Upper lobe of left lung (tissue), 6 donors: ENCODE results near the gene NREP. TPM values are rescaled to one million over a fixed set of nuclear protein-coding genes. Genes with fewer than 3 reads are reported as not detected.

Experiments used
- ATAC-seq, 2 donors: fragments of 200-7000 bp; cut with Tn5 transposase; one replicate each; pipeline ENCODE4 v1.9.1; 2022; ENCODE audit warnings: mild to moderate bottlenecking in 2 of 2, moderate library complexity in 2 of 2; ENCODE audit not compliant: low FRiP score in 2 of 2
- DNase-seq, 2 donors: peaks; one replicate each; pipeline ENCODE4 v3.0.0-alpha.2; 2019 to 2020
- H3K27ac ChIP-seq, 4 donors: fragments of 200-600 bp; sonication (generic); one replicate each; pipeline ENCODE4 v1.5.1; 2016 to 2019
- H3K27me3 ChIP-seq, 4 donors: fragments of 200-600 bp; sonication (generic); one replicate each; pipeline ENCODE4 v1.5.1; 2017 to 2019
- H3K36me3 ChIP-seq, 4 donors: fragments of 200-600 bp; sonication (generic); one replicate each; pipeline ENCODE4 v1.5.1; 2016 to 2019
- H3K4me1 ChIP-seq, 4 donors: fragments of 200-600 bp; sonication (generic); one replicate each; pipeline ENCODE4 v1.5.1; 2018 to 2019
- H3K4me3 ChIP-seq, 4 donors: fragments of 200-600 bp; sonication (generic); one replicate each; pipeline ENCODE4 v1.5.1; 2017 to 2019; ENCODE audit warnings: mild to moderate bottlenecking in 2 of 4, moderate library complexity in 1 of 4
- H3K9me3 ChIP-seq, 4 donors: fragments of 200-600 bp; sonication (generic); one replicate each; pipeline ENCODE4 v1.5.1; 2018 to 2019
- EP300 ChIP-seq, 4 donors: sonication (generic); formaldehyde crosslinking; IDR thresholded peaks; one replicate each; pipeline ENCODE4 v1.5.1; 2017; ENCODE audit warnings: antibody characterized with exemption in 4 of 4, control low read depth in 2 of 4
- POLR2A ChIP-seq, 4 donors: fragments of 450-650 bp; IDR thresholded peaks; one replicate each; pipeline ENCODE4 v1.5.1; 2016 to 2017; ENCODE audit warnings: antibody characterized with exemption in 4 of 4, mild to moderate bottlenecking in 2 of 4
- POLR2AphosphoS5 ChIP-seq, 2 donors: sonication (generic); formaldehyde crosslinking; IDR thresholded peaks; one replicate each; pipeline ENCODE4 v1.5.1; 2017; ENCODE audit warnings: antibody characterized with exemption in 2 of 2
- WGBS, 2 donors: methylation state at CpG; one replicate each; pipeline ENCODE4 v1.1.5; 2017 to 2018; 5-methylcytosine and 5-hydroxymethylcytosine counted together
- total RNA-seq, 6 donors: library from RNA; depleted of rRNA in 4 of 6; stranded (reverse); fragments of >200 nt in 4 of 6; gene quantifications; one replicate each; pipeline versions ENCODE4 v1.1.0 to v1.2.1, GENCODE V29; 2016 to 2021
- TF ChIP-seq, protein P1 (sequence below), 6 experiments: fragments of 450-650 bp in 4 of 6; fragments of 200-600 bp in 2 of 6; sonication (generic) in 2 of 6; IDR thresholded peaks; one replicate each; pipeline ENCODE4 v1.5.1; 2016 to 2019; ENCODE audit warnings: antibody characterized with exemption in 6 of 6
- donor health status: DM: no; HTN: no; CAD: no; lungs with moderate emphysema.
- donor health status: DM: no; HTN: yes; CAD: no; lungs with severe emphysema.

Gene NREP
- total RNA-seq, 6 donors from 2014 or later = 5.0 to 17.9 (median 12.5) TPM

DNA sequence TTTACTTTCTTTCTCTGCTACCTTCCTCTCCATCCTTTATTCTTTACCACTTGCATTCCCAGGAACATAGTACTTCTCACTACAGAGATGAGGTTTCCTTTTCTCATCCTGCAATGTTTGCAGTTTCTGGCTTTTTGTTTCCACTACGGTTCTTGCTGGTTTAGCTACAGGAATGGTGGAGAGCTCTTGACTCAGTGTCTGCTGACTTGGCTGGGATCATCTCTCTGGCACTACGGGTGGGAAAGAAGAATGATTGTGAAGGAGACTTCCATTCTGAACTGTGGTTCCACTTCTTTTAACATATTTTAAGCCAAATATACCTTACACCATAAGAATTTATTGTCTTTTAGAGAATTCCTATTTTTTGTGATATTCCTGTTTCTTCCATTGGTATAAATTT lies 65.1 kb downstream of the NREP start:
- no peaks in the 10 kb centered on the region for H3K27me3 ChIP-seq
- no peak overlapping the region for H3K4me3 ChIP-seq
- H3K27ac ChIP-seq = no peak overlapping the region
- TF ChIP-seq POLR2AphosphoS5 (IDR thresholded peaks at IDR 0.05) (no peak), POLR2A (IDR thresholded peaks at IDR 0.05) (no peak), EP300 (IDR thresholded peaks at IDR 0.05) (no peak)
- TF ChIP-seq, protein P1, sequence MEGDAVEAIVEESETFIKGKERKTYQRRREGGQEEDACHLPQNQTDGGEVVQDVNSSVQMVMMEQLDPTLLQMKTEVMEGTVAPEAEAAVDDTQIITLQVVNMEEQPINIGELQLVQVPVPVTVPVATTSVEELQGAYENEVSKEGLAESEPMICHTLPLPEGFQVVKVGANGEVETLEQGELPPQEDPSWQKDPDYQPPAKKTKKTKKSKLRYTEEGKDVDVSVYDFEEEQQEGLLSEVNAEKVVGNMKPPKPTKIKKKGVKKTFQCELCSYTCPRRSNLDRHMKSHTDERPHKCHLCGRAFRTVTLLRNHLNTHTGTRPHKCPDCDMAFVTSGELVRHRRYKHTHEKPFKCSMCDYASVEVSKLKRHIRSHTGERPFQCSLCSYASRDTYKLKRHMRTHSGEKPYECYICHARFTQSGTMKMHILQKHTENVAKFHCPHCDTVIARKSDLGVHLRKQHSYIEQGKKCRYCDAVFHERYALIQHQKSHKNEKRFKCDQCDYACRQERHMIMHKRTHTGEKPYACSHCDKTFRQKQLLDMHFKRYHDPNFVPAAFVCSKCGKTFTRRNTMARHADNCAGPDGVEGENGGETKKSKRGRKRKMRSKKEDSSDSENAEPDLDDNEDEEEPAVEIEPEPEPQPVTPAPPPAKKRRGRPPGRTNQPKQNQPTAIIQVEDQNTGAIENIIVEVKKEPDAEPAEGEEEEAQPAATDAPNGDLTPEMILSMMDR (IDR thresholded peaks at IDR 0.05) = no peak
- no peak for ATAC-seq
- 76 to 77% methylated on average over 2 of the region's 2 CpGs for WGBS, 2 donors
- H3K9me3 ChIP-seq = no peaks in the 10 kb centered on the region
- H3K36me3 ChIP-seq = no peaks in the 10 kb centered on the region
- H3K4me1 ChIP-seq = peaks cover 0 to under 1% (median under 1%) of the 10 kb centered on the region in 4 donors
- DNase-seq = no peak

DNA sequence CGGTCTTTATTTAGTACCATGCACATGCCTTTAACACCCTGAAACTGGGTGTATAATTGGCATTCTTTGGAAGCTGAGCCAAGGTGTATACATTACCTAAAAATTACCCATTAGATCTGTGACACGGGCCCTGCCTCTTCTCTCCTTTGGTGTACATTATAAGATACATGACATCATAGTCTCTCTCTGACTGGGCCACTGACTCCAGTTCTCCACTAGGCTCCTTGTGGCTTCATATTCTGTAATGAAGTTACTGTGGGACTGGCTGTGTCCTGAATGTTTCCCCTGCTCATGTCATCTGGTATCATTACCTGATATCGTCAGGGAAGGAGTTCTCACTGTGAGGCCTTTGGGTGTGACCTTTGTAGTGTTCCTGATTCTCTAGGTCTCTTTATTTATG lies 65.5 kb downstream of the NREP start:
- H3K4me3 ChIP-seq = no peak overlapping the region
- no peak for ATAC-seq

DNA sequence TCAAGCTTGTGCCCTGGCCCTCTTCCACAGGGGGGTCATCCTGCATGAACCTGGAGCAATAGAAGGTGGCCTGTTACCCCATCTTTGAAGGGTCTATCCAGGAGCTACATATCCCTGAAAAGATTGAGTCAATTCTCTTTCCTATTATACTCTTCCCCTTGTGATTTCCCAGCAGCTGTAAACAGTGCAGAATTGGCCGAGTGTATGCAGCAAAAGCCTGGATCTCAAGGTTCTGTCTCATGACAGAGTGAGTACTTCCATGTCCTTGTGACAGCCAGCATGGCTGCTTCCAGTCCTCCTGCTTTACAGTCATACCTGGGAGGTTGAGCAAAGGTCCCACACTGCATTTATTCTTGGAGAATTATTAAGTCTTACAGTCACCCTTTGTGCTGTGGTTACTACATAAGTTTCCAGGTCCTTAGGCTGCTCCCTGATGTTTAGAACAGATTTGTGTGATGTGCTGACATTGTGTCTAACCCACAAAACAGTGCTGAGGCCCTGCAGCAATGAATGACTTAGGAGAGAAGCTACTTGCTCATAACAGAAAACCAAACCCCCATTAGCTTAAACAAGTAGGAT lies 67.5 kb downstream of the NREP start:
- TF ChIP-seq POLR2AphosphoS5 (IDR thresholded peaks at IDR 0.05) (no peak), POLR2A (IDR thresholded peaks at IDR 0.05) (no peak), EP300 (IDR thresholded peaks at IDR 0.05) (no peak)
- TF ChIP-seq, protein P1 (IDR thresholded peaks at IDR 0.05) = no peak
- Histone ChIP-seq H3K4me1 (no peaks in the 10 kb centered on the region), H3K27ac (no peak overlapping the region), H3K36me3 (no peaks in the 10 kb centered on the region), H3K9me3 (no peaks in the 10 kb centered on the region), H3K4me3 (no peak overlapping the region), H3K27me3 (no peaks in the 10 kb centered on the region)
- WGBS, 2 donors = 88 to 100% methylated on average over 1 of the region's 1 CpG
- ATAC-seq (no peak), DNase-seq (no peak)

More for the DNA sequence above, 65.5 kb downstream of the NREP start:
- no peak for TF ChIP-seq POLR2AphosphoS5 (IDR thresholded peaks at IDR 0.05)
- TF ChIP-seq, protein P1 (IDR thresholded peaks at IDR 0.05) = no peak
- Histone ChIP-seq H3K9me3 (no peaks in the 10 kb centered on the region), H3K27ac (no peak overlapping the region), H3K36me3 (no peaks in the 10 kb centered on the region), H3K4me1 (no peaks in the 10 kb centered on the region), H3K27me3 (no peaks in the 10 kb centered on the region)
- no peak for DNase-seq
- 91% methylated on average over 3 of the region's 3 CpGs for WGBS, 2 donors

DNA sequence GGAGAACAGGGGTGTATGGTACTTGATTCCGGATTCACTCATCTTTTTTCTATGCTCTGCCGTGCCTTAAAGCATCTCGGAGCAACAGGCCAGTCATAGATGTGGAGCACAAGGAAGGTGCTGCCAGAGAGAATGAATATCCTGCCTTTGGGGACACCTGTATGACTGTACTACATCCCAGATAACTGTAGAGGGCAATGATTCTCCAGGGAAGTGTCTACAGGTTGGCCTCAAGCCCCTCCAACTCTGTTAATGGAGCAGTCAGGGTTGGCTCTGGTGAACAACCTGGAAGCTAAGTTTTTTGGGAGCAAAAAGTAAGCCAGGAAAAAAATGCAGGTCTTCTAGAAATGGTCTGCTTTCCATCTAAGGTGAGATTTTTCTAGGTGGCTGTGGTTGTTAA lies 71.0 kb downstream of the NREP start:
- TF ChIP-seq POLR2AphosphoS5 (IDR thresholded peaks at IDR 0.05) (no peak), POLR2A (IDR thresholded peaks at IDR 0.05) (no peak), EP300 (IDR thresholded peaks at IDR 0.05) (no peak)
- TF ChIP-seq, protein P1 (IDR thresholded peaks at IDR 0.05) = no peak
- 96 to 98% methylated on average over 3 of the region's 3 CpGs for WGBS, 2 donors

DNA sequence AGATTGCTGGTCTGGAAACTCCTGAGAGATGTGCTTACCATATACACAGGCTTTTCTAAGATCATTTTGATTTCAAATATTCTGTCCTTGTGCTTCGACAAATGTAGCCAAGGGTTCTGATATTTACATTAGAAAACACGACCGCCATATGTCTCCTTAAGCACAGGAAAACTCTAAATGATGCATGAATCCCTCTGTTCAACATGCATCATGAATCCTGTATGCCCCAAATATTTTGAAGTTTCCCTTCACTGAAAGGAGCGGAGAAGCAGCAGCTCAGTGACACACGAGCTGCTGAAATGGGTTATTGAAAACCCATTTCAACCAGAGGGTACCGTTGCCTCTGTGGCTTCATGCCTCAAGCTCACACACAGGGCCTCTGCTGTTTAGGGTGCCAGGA lies 74.4 kb downstream of the NREP start:
- WGBS, 2 donors = 91 to 97% methylated on average over 6 of the region's 6 CpGs
- DNase-seq = no peak
- ATAC-seq = no peak
- H3K27ac ChIP-seq = no peak overlapping the region
- no peak overlapping the region for H3K4me3 ChIP-seq
- no peaks in the 10 kb centered on the region for H3K27me3 ChIP-seq
- TF ChIP-seq EP300 (IDR thresholded peaks at IDR 0.05) (no peak), POLR2A (IDR thresholded peaks at IDR 0.05) (no peak), POLR2AphosphoS5 (IDR thresholded peaks at IDR 0.05) (no peak)
- TF ChIP-seq, protein P1 (IDR thresholded peaks at IDR 0.05) = no peak
- no peaks in the 10 kb centered on the region for H3K36me3 ChIP-seq
- H3K9me3 ChIP-seq = no peaks in the 10 kb centered on the region
- H3K4me1 ChIP-seq = peaks cover 11 to 15% (median 14%) of the 10 kb centered on the region in 4 donors

More for the DNA sequence above, 71.0 kb downstream of the NREP start:
- no peak for DNase-seq
- Histone ChIP-seq H3K9me3 (no peaks in the 10 kb centered on the region), H3K27me3 (no peaks in the 10 kb centered on the region), H3K27ac (no peak overlapping the region), H3K36me3 (no peaks in the 10 kb centered on the region), H3K4me3 (no peak overlapping the region), H3K4me1 (peaks cover 7 to 10% (median 8%) of the 10 kb centered on the region in 4 donors)
- ATAC-seq = no peak
